Measurements from ENCODE around the gene IER5. TPM values are rescaled to one million over a fixed set of nuclear protein-coding genes. Genes with fewer than 3 reads are reported as not detected.

IER5 gene
- total RNA-seq, 1 experiment from 2014 or later: 20.4 TPM

DNA sequence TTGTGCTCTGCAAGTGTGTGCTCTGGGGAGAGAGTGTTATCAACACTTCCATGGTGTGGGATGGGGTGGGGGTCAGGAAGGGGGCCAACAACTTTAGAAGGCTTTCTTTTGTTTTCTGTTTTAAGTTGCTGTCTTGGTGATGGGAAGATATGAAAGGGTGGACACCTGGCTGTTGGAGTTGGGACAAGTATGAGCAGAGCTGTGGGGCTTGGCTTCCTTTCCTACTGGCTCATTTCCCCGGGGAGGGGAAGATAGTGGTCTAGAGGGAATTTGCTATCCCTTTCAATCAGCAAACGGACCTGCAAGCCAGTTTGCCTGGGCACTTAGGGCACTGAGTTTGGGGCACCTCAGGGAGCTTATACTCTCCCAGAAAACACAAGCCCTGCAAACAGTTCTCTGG lies 19.2 kb downstream of the IER5 start:
- Histone ChIP-seq H3K9me3 (ENCODE audit: control insufficient read depth, insufficient read depth, low read depth, low read length) (no peaks in the 10 kb centered on the region), H3K4me1 (ENCODE audit: control insufficient read depth, insufficient read depth, low read length) (peaks cover 60% of the 10 kb centered on the region), H3K4me3 (ENCODE audit: low read depth in 2 of 2, low read length in 2 of 2) (no peak overlapping the region), H3K36me3 (ENCODE audit: control insufficient read depth, insufficient read depth, low read length) (no peaks in the 10 kb centered on the region), H3K27ac (ENCODE audit: low read length) (peak overlapping the region; percentile 2), H3K27me3 (ENCODE audit: control insufficient read depth, insufficient read depth, low read length) (no peaks in the 10 kb centered on the region)
- ATAC-seq (no peak), DNase-seq (ENCODE audit: low read depth, low spot score) (no peak)
- no TSS peak for BruUV-seq (replicated peaks)
- TF ChIP-seq TCF7L2 (IDR thresholded peaks at IDR 0.05; ENCODE audit: low read depth, low read length) (no peak), SIN3A (IDR thresholded peaks at IDR 0.05; ENCODE audit: borderline replicate concordance, insufficient read depth, low read depth, low read length) (no peak), POLR2AphosphoS5 (IDR thresholded peaks at IDR 0.05; ENCODE audit: low read depth, low read length) (no peak)
- TF ChIP-seq, protein P1, sequence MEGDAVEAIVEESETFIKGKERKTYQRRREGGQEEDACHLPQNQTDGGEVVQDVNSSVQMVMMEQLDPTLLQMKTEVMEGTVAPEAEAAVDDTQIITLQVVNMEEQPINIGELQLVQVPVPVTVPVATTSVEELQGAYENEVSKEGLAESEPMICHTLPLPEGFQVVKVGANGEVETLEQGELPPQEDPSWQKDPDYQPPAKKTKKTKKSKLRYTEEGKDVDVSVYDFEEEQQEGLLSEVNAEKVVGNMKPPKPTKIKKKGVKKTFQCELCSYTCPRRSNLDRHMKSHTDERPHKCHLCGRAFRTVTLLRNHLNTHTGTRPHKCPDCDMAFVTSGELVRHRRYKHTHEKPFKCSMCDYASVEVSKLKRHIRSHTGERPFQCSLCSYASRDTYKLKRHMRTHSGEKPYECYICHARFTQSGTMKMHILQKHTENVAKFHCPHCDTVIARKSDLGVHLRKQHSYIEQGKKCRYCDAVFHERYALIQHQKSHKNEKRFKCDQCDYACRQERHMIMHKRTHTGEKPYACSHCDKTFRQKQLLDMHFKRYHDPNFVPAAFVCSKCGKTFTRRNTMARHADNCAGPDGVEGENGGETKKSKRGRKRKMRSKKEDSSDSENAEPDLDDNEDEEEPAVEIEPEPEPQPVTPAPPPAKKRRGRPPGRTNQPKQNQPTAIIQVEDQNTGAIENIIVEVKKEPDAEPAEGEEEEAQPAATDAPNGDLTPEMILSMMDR (IDR thresholded peaks at IDR 0.05): no peak
- TF ChIP-seq, protein P2, sequence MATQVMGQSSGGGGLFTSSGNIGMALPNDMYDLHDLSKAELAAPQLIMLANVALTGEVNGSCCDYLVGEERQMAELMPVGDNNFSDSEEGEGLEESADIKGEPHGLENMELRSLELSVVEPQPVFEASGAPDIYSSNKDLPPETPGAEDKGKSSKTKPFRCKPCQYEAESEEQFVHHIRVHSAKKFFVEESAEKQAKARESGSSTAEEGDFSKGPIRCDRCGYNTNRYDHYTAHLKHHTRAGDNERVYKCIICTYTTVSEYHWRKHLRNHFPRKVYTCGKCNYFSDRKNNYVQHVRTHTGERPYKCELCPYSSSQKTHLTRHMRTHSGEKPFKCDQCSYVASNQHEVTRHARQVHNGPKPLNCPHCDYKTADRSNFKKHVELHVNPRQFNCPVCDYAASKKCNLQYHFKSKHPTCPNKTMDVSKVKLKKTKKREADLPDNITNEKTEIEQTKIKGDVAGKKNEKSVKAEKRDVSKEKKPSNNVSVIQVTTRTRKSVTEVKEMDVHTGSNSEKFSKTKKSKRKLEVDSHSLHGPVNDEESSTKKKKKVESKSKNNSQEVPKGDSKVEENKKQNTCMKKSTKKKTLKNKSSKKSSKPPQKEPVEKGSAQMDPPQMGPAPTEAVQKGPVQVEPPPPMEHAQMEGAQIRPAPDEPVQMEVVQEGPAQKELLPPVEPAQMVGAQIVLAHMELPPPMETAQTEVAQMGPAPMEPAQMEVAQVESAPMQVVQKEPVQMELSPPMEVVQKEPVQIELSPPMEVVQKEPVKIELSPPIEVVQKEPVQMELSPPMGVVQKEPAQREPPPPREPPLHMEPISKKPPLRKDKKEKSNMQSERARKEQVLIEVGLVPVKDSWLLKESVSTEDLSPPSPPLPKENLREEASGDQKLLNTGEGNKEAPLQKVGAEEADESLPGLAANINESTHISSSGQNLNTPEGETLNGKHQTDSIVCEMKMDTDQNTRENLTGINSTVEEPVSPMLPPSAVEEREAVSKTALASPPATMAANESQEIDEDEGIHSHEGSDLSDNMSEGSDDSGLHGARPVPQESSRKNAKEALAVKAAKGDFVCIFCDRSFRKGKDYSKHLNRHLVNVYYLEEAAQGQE (IDR thresholded peaks at IDR 0.05; ENCODE audit: insufficient read depth in 1 of 2, low read depth in 2 of 2, low read length in 1 of 2): no peak
- intact Hi-C loops (cut with micrococcal nuclease; ENCODE audit: unreplicated experiment) (no loop called here), in situ Hi-C loops (cut with HindIII; ENCODE audit: low pct_unique_long_range_greater_than_20kb, low sequenced_read_pairs) (no loop called here)
- ChIA-PET POLR2A (no interaction called here), CTCF (no interaction called here)

DNA sequence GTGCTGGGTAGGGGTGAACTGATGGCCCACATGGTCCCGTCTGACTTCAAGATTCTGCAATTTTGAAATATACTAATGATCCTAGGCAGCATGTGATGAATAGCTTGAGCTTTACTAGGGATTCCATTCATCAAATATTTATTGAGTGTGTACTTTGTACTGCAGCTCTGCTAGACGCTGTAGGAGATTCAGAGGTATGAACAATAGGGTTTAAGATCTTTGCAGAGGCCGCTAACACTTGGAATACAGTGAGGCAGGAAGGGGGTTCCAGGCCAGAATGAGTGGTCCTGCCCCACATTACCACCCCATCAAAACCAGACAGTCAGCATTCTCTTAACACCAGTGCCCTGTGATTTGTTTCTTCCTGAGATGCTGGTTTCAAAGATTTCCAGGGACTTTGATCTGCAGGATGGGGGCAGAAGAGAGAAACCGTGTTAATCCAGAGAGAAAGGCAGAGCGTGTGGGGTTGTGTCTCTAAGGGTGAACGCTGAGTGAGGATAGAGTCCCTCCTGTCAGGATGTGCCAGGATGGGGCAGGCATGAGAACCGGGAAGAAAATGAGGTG lies 19.9 kb downstream of the IER5 start:
- no peaks in the 10 kb centered on the region for H3K27me3 ChIP-seq (ENCODE audit: control insufficient read depth, insufficient read depth, low read length)
- ChIA-PET CTCF (no interaction called here), POLR2A (interaction anchor here (0.5 kb wide), 1 partner anchor 15 kb away, joined by 3 read pairs; no protein-coding TSS in a partner anchor)
- H3K27ac ChIP-seq (ENCODE audit: low read length): peak overlapping the region; percentile 42
- DNase-seq (ENCODE audit: low read depth, low spot score) (no peak), ATAC-seq (no peak)
- H3K36me3 ChIP-seq (ENCODE audit: control insufficient read depth, insufficient read depth, low read length): no peaks in the 10 kb centered on the region
- H3K9me3 ChIP-seq (ENCODE audit: control insufficient read depth, insufficient read depth, low read depth, low read length): no peaks in the 10 kb centered on the region
- peaks cover 60% of the 10 kb centered on the region for H3K4me1 ChIP-seq (ENCODE audit: control insufficient read depth, insufficient read depth, low read length)
- BruUV-seq (replicated peaks): no TSS peak
- no peak for TF ChIP-seq POLR2AphosphoS5 (IDR thresholded peaks at IDR 0.05; ENCODE audit: low read depth, low read length)
- TF ChIP-seq, protein P2 (IDR thresholded peaks at IDR 0.05; ENCODE audit: insufficient read depth in 1 of 2, low read depth in 2 of 2, low read length in 1 of 2): no peak
- TF ChIP-seq SIN3A (IDR thresholded peaks at IDR 0.05; ENCODE audit: borderline replicate concordance, insufficient read depth, low read depth, low read length): no peak
- TF ChIP-seq TCF7L2 (IDR thresholded peaks at IDR 0.05; ENCODE audit: low read depth, low read length): no peak
- TF ChIP-seq, protein P1 (IDR thresholded peaks at IDR 0.05): no peak
- in situ Hi-C loops (cut with HindIII; ENCODE audit: low pct_unique_long_range_greater_than_20kb, low sequenced_read_pairs): no loop called here
- no peak overlapping the region for H3K4me3 ChIP-seq (ENCODE audit: low read depth in 2 of 2, low read length in 2 of 2)
- intact Hi-C loops (cut with micrococcal nuclease; ENCODE audit: unreplicated experiment): no loop called here
